ENCODE results near the gene STAG1.

- TF ChIP-seq CTCF (IDR thresholded peaks at IDR 0.05) = no peak
- no peak for TF ChIP-seq POLR2A (IDR thresholded peaks at IDR 0.05)
- TF ChIP-seq POLR2AphosphoS5 (IDR thresholded peaks at IDR 0.05) = no peak
Measured at GRCh38 chr3:136476280-136476679, 275.9 kb downstream of the STAG1 start.

Measured in stomach (tissue), 4 donors.